HG03520 (cell line): ENCODE data around the gene PPP1R12B.
A peak's percentile ranks its signal among the peaks of the same experiment; 100 is the strongest.
"Not testable (repeated sequence)": the region's sequence is repeated elsewhere in the genome, so short reads cannot be mapped to it uniquely, and the experiment has no call there.

ENCODE experiments used
- ATAC-seq: cut with Tn5 transposase; IDR thresholded peaks from one replicate; pipeline ENCODE4 v1.9.1; 2021; ENCODE audit warnings: mild to moderate bottlenecking, moderate library complexity; ENCODE audit not compliant: unreplicated experiment

PPP1R12B gene

DNA sequence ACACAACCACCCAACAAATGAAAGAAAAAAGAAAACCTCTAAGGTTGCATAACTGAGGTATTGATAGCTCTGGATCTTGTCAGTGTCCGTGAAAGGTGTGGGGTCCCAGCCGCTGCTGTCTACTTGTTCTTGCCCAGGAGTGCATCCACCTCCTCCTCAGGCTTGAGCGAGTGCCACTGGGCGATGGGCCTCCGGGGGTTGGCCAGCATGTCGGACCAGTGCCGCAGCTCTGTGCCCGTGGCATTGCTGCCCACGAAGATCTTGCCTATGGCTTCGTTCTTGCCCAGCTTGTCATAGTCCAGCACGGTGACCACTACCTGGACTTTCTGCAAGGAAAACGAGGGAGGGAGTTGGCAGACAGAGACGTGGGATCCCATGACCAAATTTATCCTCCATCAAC is 248.1 kb downstream of the PPP1R12B start:
- no peak for ATAC-seq

DNA sequence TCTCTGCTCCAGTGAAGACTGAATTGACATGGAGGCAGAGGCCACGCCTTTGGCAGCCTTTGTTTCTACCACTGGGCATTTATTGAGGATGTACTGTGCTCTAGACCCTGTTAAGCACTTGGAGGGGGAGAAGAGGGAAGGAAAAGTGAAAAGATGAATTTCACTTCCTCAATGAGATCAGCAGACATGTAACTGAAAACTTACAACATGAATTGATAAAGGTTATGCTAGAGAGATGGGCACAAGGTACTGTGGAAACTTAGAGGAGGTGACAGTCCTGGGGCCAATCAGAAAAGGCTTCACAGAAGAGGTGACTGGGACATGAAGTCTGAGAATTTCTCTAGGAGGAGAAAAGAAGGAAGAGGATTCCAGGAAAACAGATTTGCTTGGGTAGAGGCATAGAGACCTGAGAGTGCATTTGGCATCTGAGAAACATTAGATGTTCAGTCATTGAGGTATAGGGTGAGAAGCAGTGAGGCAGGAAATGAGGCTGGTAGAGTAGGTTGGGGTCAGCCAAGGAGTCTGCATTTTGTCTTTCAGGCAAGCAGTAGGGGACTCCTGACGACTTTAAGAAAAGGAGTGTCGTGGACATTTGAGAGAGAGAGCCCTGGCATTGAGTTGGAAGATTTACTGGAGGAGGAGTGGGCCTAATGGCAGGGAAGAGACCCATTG is 248.7 kb downstream of the PPP1R12B start:
- ATAC-seq, result no peak

DNA sequence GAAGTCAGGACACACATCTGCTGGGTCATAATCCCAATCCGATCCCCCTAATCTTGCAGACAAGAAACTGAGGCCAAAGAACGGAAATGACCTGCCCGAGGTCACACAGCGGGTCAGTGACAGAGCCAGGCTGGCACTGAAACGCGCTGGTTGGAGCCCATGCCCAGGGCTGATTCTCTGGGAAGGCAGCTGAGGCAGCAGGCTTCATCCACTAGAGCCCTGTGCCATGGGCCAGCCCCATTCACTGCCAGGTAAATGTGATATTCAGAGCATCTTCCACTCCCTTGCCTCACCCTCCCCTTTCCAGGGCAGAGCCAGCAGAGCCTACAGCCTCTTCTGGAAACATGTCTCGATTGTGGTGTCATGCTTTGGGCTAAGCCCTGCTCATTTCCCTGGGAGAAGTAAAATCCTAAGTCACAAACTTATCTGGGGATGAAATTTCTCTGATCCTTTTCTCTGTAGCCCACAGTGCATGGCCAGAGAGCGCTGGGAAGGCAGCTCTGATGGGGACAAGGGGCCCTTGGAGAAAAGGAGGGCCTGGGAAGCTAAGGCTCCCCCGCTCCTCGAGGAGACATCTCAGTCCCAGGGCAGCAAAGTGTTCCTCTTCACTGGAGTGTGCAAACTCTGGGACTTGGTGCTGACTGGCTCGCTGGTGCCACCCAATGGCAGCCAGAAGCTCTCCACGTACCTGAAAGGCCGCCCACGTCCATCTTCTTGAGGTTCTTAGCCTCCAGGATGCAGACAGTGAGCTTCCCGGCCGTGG is 251.4 kb downstream of the PPP1R12B start:
- ATAC-seq, result no peak

DNA sequence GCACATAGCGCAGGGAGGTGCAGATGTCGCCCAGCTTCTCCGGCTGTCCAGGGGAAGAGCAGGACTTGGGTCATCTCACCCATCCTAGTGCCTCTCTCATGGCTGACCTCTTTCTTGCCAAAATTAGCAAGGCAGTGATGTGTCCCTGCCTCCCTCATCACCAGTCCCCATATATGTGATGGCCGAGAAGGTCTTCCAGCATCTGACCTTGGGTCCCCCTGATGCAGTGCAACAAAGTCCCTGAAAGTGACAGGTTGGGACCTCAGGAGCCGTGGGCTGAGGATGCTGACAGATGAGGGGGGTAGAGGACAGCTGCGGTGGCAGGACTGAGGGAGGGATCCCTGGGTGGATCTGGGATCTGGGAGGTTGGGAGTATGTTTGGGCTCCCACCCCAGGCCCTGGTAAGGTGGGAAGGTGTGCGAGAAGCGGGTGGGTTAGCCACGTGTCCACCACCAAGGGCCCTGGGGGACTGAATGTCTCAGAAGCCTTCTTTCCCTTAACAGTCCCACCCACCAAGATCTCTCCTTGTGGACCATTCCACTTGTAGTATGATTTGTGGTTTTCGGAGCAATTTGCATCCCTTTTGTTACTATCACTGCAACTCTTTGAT is 252.0 kb downstream of the PPP1R12B start:
- ATAC-seq, result no peak

DNA sequence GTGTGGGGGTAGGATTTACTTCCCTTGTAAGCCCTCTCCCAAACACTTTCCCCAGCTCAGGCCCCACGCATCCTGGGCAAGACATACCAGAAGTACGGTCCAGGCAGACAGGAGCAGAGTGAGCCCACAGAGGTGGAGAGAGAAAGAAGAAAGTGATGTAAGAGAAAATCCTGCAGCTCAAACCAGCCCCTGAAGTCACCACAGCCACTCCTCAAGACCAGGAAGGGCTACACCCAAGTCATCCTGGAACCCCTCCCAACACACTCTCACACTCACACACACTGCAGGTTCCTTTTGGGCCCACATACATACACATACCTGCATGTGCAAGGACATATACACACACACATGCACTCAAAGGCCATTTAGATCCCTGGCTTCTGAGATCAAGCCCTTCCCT is 254.9 kb downstream of the PPP1R12B start:
- no peak for ATAC-seq

DNA sequence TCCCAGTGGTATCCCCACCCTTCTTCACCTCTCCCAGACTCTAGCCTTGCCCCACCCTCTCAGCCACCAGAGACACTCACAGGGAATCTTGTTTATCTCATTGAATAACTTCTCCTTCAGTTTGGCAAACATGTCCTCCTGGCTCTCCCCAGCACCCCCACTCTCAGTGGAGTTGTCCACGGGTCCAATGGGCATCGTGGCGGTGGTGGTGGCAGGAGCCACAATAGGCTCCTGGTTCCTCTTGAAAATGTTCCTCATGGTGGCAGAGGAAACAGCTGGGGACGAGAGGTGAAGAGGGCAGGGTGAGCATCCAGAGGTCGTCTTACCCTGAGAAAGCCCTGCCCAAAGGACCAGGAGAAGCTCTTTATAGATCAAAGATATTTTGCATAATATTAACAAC is 257.0 kb downstream of the PPP1R12B start:
- no peak for ATAC-seq

DNA sequence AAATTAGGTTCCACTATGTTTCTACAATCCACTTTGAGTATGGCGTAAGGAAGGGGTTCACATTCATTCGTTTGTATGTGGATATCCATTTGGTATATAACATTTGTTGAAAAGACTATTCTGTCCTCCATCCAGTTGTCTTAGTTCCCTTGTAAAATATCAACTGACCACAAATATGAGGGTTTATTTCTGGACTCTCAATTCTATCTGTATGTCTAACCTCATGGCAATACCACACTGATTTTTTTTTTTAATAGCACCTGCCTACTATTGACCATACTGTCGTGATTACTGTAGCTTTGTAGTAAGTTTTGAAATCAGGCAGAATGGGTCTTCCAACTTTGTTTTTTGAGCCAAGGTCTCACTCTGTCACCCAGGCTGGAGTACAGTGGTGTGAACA is 263.5 kb downstream of the PPP1R12B start:
- ATAC-seq, result not testable (repeated sequence)

DNA sequence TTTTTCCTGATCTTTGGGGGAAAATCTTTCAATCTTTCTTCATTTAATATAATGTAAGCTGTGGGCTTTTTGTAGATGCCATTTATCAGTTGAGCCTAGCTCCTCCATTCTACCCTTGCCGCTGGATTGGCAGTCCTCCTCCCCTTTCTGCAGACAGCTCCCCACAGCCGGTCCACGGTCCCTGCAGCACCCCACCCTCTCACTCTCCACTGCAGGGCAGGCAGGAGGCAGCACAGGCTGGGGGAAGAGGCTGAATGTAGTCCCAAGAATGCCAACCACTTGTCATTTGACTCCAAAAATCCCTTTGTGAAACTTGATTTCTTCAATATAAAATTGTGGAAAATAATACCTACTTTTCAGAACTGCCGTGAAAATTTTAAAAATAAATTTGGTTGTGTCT is 265.1 kb downstream of the PPP1R12B start:
- ATAC-seq, result no peak

DNA sequence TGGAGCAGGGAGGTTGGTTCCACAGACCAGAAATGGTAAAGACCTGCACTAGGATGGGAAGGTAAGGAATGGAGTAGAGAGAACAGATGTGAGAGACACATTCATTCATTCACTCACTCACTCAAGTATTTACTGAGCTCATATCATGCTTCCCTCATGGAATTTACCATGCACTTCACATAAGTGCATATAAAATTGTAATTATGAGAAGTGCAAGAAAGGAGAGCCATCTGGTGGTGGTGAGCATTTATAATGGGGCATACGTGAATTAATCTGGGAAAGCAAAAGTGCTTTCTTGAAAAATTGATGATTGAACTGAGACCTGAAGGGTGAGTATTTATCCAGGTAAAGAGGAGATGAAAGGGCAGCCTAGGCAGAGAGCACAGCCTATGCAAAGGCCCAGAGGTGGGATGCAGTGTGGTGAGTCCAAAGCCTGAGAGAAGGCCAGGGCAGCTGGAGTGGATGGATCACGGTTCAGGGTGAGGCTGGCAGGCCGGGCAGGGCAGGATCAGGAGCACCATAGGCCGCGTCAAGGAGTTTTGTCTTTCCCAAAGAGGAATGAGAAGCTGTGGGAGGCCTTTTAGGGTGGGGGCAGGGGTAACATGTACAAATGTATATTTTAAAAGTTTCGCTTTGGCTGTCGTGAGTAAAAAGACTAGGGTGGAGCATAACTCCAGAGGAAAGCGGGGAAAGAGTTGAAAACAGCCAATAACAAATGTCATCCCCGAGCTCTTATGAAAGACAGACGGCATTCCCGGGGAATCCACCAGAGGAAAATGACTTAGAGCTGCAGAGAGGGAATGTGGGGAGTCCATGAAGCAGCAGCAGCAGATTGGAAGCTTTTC is 266.1 kb downstream of the PPP1R12B start:
- not testable (repeated sequence) for ATAC-seq

DNA sequence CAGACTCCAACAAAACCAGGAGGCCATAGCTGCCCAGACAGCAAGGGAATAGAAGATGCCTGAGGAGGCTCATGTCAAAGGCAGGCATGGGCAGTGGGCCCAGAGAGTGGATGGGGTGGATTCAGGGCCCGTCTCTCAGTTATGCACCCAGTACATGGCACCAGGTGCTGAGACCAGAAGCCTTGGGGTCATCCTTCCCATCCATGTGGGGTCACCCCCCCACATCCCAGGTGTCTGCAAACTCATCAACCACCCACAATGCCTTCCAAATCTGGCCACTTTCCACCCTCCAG is 266.7 kb downstream of the PPP1R12B start:
- ATAC-seq, result not testable (repeated sequence)

DNA sequence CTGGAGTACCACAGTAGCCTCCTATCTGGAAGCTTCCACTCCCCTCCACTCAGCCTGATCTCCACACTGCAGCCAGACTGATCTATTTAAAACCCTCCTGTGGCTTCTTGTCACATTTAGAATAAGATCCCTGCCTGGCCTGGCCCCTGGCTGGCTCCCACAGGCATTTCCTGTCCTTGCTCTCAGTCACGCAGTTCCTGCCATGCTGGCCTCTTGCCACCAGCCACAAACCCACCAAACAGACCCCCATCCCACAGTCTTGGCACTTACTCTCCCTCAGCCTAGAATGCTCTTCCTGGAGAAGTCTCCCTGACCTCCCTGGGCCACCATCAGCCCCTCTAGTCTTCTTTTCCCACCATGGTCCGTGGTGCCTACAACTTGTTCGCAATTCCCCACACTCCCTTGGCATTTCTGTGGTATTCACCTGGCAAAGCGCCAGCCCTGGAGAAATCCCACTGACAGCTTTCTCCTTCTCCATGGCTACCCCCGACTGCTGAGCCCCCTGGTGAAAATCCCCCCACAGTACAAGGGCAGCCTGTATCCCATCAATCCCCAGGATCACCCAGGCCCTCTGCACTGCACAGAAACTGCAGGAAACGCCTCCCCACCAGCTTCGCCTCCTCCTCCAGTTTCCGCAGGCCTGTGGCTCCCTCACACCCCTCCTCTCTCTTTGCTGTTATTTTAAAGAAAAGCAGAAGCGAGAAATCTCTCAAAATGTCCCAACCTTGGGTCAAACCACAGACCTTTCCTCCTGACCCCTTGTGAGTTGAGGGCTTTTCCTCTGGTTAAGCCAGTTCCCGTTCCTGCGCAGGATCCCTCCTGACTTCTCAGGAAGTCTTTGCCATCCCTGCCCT is 267.2 kb downstream of the PPP1R12B start:
- peak; percentile 70 for ATAC-seq

DNA sequence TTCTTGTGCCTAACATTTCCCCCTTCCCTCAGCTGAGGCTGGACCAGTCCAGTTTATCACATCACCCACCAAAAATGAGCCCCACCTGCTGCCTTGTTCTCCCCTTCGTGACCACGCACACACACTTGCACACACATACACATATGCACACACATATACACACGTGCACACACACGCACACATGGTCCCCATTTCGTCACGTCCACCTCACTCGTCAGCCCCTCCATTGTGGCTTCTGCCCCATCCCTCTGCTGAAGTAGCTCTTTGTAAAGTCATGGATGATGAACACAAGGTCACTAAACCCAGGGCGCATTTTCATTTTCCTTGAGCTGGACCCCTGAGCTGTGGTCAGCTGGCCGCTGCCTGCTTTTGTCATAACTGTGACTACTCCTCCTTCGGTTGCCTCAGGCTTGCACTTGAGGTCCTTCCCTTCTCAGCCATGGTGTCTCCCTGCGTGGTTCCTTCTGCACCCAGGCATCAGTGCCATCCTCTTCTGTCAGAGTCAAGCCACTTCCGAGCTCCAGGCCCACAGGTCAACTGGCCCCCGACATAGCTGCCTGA is 267.9 kb downstream of the PPP1R12B start:
- peak; percentile 33 for ATAC-seq

DNA sequence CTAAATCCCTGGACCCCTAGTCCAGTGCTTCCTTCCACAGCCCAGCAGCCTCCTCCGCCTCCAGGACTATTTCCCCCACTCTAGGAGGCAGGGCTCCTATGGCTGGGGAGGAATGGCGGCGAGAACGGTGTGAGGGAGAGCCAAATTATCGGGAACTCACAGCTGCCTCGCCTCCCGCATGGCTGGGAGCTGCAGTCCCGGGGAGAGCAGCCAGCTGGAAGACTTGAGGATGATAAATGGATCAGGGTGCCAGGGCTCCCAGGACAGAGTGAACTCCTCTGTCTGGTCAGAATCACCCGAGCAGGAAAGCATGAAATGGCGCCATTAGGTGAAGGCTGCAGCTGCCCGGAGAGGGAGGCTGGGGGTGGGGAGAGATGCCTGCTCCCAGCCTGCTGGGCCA is 270.5 kb downstream of the PPP1R12B start:
- not testable (repeated sequence) for ATAC-seq

DNA sequence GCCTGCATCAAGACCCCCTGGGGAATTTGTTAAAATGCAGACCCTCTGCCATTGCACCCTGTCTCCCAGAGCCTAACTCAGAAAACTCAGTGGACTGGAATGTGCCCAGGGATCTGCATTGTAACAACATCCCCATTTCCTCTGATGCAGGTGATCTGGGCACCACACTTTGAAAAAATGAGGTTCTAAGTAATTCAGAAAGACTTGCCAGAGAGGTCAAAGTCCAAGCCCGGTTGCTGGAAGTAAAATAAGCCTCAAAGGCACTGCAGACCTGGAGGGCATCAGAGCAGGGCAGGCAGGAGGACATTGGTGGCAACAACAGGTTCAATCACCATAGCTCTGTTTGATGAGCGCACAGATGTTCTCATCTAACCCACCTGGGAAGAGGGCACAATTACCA is 271.0 kb downstream of the PPP1R12B start:
- no peak for ATAC-seq

DNA sequence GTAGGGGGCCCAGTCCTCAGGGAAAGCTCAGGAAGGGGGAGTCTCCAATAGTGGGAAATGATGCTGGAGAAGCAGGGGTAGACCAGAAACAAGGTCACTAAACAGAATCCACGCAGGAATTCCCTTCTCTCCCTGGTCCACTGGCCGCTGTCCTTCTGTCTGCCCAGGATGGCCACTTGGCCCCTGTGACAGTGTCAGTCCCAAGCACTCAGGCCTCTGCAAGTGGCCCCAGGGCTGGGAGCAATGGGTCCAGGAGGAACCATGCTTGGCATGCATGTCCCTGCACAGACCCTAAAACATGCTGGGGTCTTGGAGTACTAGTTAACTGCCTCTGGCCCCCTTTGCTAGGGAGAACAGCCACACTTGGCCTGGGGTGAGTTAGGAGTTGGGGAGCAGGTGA is 271.5 kb downstream of the PPP1R12B start:
- ATAC-seq, result not testable (repeated sequence)

DNA sequence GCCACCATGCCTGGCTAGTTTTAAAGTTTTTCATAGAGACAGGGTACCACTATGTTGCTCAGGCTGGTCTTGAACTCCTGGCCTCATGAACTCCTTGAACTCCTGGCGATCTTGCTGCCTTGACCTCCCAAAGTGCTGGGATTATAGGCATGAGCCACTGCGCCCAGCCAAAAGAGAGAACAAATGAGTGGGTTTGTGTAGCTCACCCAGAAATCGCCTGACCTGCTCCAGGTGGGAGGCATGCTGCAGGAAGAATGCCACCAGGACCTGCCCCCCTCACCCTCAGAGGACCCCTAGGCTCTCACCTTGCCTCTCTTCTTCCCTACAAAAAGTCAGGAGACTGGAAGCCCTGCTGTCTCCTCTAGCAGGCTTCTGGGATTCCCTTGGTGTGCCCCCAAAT is 272.9 kb downstream of the PPP1R12B start:
- no peak for ATAC-seq

DNA sequence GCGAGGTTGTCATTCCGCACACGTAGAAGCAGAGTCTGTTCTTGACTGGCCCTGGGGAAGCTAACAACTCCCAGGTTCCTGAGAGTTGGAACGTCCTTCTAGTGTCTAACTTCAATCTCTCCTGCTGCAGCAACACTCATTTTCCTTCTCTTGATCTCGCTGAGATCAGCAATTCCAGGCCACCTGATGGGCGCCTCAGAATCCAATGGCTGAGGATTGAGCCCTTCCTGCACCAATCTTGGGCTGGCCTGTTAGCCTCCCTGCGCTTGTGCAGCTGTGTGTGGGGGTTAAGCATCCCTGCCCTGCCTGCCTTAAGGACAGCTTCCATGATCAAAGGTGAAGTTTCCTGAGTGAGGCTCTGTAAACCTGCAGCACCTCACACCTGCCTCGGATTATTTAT is 273.9 kb downstream of the PPP1R12B start:
- ATAC-seq, result no peak

DNA sequence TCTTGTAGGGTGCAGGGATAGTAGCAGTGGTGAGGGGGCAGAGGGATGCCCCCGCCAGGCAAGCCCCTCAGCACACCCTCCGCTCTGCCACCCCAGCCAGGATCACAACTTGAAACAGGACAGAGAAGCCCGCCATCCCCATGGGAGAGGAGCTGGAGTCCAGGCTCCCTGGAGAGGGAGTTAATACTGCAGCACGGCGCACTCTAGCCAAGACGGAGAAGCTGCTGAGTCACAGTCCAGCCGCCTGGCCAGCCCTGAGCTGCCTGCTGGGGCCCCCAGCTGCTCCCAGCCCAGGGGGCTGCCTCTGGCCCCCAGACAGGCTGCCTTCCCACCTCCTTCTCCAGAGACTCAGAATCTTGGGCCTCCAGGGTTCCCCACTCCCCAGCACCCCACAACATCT is 274.6 kb downstream of the PPP1R12B start:
- no peak for ATAC-seq

DNA sequence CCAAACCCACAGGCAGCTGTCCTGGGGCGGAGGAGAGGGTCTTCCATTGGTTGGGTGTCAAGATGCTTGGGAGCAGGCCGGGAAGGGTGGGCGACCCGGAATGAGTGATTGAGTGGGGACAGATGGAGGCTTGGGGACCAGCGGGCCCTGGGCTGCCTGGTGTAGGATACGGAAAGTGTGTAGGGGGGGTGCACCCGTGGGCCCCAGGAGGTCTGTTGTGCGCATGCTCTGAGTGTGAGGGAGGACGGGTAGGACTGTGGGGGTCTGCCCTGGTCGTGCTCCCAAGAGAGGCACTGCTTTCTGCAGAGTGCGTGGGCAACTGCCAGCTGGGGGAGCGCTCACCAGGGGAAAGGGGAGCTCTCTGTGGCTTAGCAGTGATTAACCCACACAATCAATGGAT is 275.0 kb downstream of the PPP1R12B start:
- not testable (repeated sequence) for ATAC-seq

DNA sequence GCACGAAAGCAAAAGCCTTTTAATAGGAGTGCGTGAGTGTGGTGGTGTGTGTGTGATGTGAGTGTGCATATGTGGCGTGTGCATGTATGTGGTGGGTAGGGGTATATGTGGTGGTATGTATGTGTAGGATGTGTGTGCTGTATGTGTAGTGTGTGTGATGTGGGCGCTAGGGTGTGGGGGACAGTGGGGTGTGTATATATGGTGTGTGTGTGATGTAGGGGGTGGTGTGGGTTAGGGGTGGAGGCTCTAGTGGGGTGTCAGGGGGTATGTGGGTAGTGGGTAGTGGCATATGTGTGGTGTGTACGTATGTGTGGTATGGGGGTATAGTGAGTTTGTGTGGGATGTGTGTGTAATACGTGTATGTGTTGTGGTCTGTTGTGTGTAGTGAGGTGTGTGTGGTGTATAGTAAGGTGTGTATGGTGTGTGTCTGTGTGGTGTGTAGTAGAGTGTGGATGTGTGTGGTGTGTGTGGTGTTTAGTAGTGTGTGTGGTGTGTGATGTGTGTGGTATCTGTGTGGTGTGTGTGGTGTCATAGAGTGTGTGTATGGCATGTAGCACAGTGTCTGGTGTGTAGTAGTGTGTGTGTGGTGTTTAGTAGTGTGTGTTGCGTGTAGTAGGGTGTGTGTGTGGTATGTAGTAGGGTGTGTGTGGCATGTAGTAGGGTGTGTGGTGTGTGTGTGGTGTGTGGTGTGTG is 275.7 kb downstream of the PPP1R12B start:
- no peak for ATAC-seq
